HepG2 (cell line): ENCODE data around the gene GPT2. TPM values are rescaled to one million over a fixed set of nuclear protein-coding genes. Genes with fewer than 3 reads are reported as not detected.

ENCODE experiments used
- ARID5B ChIP-seq: IDR thresholded peaks from 2 replicates; pipeline ENCODE4 v1.4.0; 2020; ENCODE audit warnings: mild to moderate bottlenecking, missing genetic modification reagents
- CHD2 ChIP-seq: IDR thresholded peaks from 2 replicates; pipeline ENCODE4 v1.6.1; 2011; ENCODE audit warnings: low read depth, low read length, improper control_type of control experiment
- ELK4 ChIP-seq: sonication (generic); formaldehyde crosslinking; IDR thresholded peaks from 2 replicates; pipeline ENCODE4 v1.9.0; 2021; ENCODE audit warnings: missing genetic modification reagents, borderline replicate concordance
- FOXA3 ChIP-seq: IDR thresholded peaks from 2 replicates; pipeline ENCODE4 v1.6.1; 2016; ENCODE audit warnings: missing genetic modification reagents, missing compliant biosample characterization
- HOMEZ ChIP-seq: IDR thresholded peaks from 2 replicates; pipeline ENCODE4 v1.6.1; 2016; ENCODE audit warnings: low read depth
- MAFK ChIP-seq, 2 experiments: IDR thresholded peaks in 1 of 2; conservative IDR thresholded peaks in 1 of 2; 2 replicates each; pipeline ENCODE4 v1.6.1; 2011; ENCODE audit warnings: improper control_type of control experiment in 2 of 2, low read length in 2 of 2
- PCBP2 ChIP-seq: fragments of 200-400 bp; formaldehyde crosslinking; optimal IDR thresholded peaks from 2 replicates; pipeline ENCODE3; 2018; ENCODE audit warnings: low read length, low read depth; ENCODE audit not compliant: poor library complexity, severe bottlenecking
- PREB ChIP-seq: sonication (generic); formaldehyde crosslinking; IDR thresholded peaks from 2 replicates; pipeline ENCODE4 v1.4.0; 2020; ENCODE audit warnings: missing genetic modification reagents
- RBM39 ChIP-seq: fragments of 200-400 bp; formaldehyde crosslinking; IDR thresholded peaks from one replicate; pipeline ENCODE4 v1.6.1; 2018; ENCODE audit warnings: antibody characterized with exemption, mild to moderate bottlenecking, low read depth, low read length; ENCODE audit not compliant: poor library complexity, severe bottlenecking
- SAP130 ChIP-seq: IDR thresholded peaks from 2 replicates; pipeline ENCODE4 v1.6.1; 2016; ENCODE audit warnings: low read depth
- SNRNP70 ChIP-seq: fragments of 200-400 bp; formaldehyde crosslinking; IDR thresholded peaks from 2 replicates; pipeline ENCODE4 v1.6.1; 2017; ENCODE audit warnings: mild to moderate bottlenecking, low read depth, low read length, moderate library complexity
- ZBTB49 ChIP-seq: sonication (generic); formaldehyde crosslinking; IDR thresholded peaks from 2 replicates; pipeline ENCODE4 v1.4.0; 2020; ENCODE audit warnings: missing genetic modification reagents, borderline replicate concordance
- ZNF136 ChIP-seq: sonication (generic); formaldehyde crosslinking; IDR thresholded peaks from 2 replicates; pipeline ENCODE4 v1.8.1; 2022; ENCODE audit warnings: low read depth, mild to moderate bottlenecking, moderate library complexity, missing genetic modification reagents
- ZNF253 ChIP-seq: sonication (generic); formaldehyde crosslinking; IDR thresholded peaks from 2 replicates; pipeline ENCODE4 v1.8.0; 2022; ENCODE audit warnings: mild to moderate bottlenecking, missing genetic modification reagents, borderline replicate concordance
- ZNF296 ChIP-seq: sonication (generic); formaldehyde crosslinking; conservative IDR thresholded peaks from 2 replicates; pipeline ENCODE4 v1.5.0; 2020; ENCODE audit warnings: mild to moderate bottlenecking, missing genetic modification reagents
- ZNF337 ChIP-seq: sonication (generic); formaldehyde crosslinking; IDR thresholded peaks from 2 replicates; pipeline ENCODE4 v1.5.1; 2020; ENCODE audit warnings: missing genetic modification reagents, low read depth, mild to moderate bottlenecking, borderline replicate concordance
- ZNF558 ChIP-seq: sonication (generic); formaldehyde crosslinking; IDR thresholded peaks from 2 replicates; pipeline ENCODE4 v1.9.0; 2022; ENCODE audit warnings: mild to moderate bottlenecking, missing genetic modification reagents, borderline replicate concordance
- ZNF563 ChIP-seq: sonication (generic); formaldehyde crosslinking; IDR thresholded peaks from 2 replicates; pipeline ENCODE4 v1.8.0; 2022; ENCODE audit warnings: mild to moderate bottlenecking, moderate library complexity, missing genetic modification reagents
- ZNF777 ChIP-seq: sonication (generic); formaldehyde crosslinking; IDR thresholded peaks from 2 replicates; pipeline ENCODE4 v1.4.0; 2020; ENCODE audit warnings: missing genetic modification reagents
- ZSCAN31 ChIP-seq: sonication (generic); formaldehyde crosslinking; IDR thresholded peaks from 2 replicates; pipeline ENCODE4 v1.5.0; 2020; ENCODE audit warnings: low read depth, mild to moderate bottlenecking, missing genetic modification reagents
- ZSCAN9 ChIP-seq: IDR thresholded peaks from 2 replicates; pipeline ENCODE4 v1.6.1; 2016; ENCODE audit warnings: borderline replicate concordance
- polyA plus RNA-seq, 8 experiments: library from polyadenylated mRNA; depleted of rRNA in 3 of 8; stranded (reverse) in 7 of 8; unstranded in 1 of 8; fragments of >200 nt; fragmentation: Illumina TruSeq in 4 of 8; extraction: Trizol in 4 of 8; gene quantifications; 2 replicates each; pipeline versions ENCODE4 v1.2.1 to v1.2.3, GENCODE V29; 2011 to 2016; ENCODE audit warnings: low read depth in 4 of 8, missing spikeins in 1 of 8, mixed read lengths in 1 of 8; ENCODE audit not compliant: insufficient read depth in 1 of 8
- total RNA-seq, 5 experiments: library from RNA; depleted of rRNA; stranded (reverse); fragments of >200 nt; fragmentation: Illumina TruSeq; extraction: Trizol; gene quantifications; 2 replicates each; pipeline ENCODE4 v1.2.3, GENCODE V29; 2016; ENCODE audit warnings: low read depth in 1 of 5

GPT2 gene
- total and polyA plus RNA-seq, 2 of the 13 experiments (the other 11 are each of a cell fraction or from before 2014, with no cell fraction given) = 138 to 267 TPM

GRCh38 chr16:46976550-46976949 lies 92.4 kb downstream of the GPT2 start (continued):
- TF ChIP-seq ZNF253 (CRISPR knock-in tag) = no peak
- no peak for TF ChIP-seq SNRNP70
- no peak for TF ChIP-seq ZNF777 (CRISPR knock-in tag)
- TF ChIP-seq MAFK (conservative IDR thresholded peaks at IDR 0.05 in 1 of 2, IDR thresholded peaks at IDR 0.05 in 1 of 2; ENCODE audit: low read length in 2 of 2) = peak; percentile 86 to 97
- no peak for TF ChIP-seq ZNF337
- no peak for TF ChIP-seq CHD2
- TF ChIP-seq SAP130 (CRISPR knock-in tag) = peak; percentile 33; the same call in 1 of the 2 replicates
- TF ChIP-seq FOXA3 (CRISPR knock-in tag) = 0 out of 2 replicates have a peak, but pooled peaks have one; percentile 18
- no peak for TF ChIP-seq PREB
- no peak for TF ChIP-seq PCBP2
- TF ChIP-seq ARID5B = peak; percentile 42
- no peak for TF ChIP-seq ELK4 (CRISPR knock-in tag)
- TF ChIP-seq ZNF136 = no peak
- TF ChIP-seq ZNF563 (CRISPR knock-in tag) = no peak
- no peak for TF ChIP-seq ZSCAN9 (CRISPR knock-in tag)
- no peak for TF ChIP-seq ZNF558 (CRISPR knock-in tag)
- TF ChIP-seq ZBTB49 (CRISPR knock-in tag) = no peak
- TF ChIP-seq HOMEZ = no peak
- no peak for TF ChIP-seq RBM39
- no peak for TF ChIP-seq ZNF296 (CRISPR knock-in tag)
- no peak for TF ChIP-seq ZSCAN31
